ENCODE results near the gene SUSD5.

GRCh38 chr3:33250712-33251111 is 32.1 kb upstream of the SUSD5 start:
- TF ChIP-seq CTCF (IDR thresholded peaks at IDR 0.05; ENCODE audit: poor library complexity) (no peak), EZH2 (IDR thresholded peaks at IDR 0.05; ENCODE audit: borderline replicate concordance) (no peak), EZH2phosphoT487 (IDR thresholded peaks at IDR 0.05; ENCODE audit: low read depth, severe bottlenecking, unreplicated experiment) (no peak)
